SK-N-SH treated with all-trans-retinoic acid at 6 μM for 48 hours (cell line): ENCODE data around the gene MTCH1.

Source experiments
- ATAC-seq: fragments of 200-7000 bp; cut with Tn5 transposase; 3 replicates; pipeline ENCODE4 v1.9.1; 2020; ENCODE audit warnings: mild to moderate bottlenecking, moderate library complexity
- ARNTL ChIP-seq: fragments of 450-650 bp; formaldehyde crosslinking; IDR thresholded peaks from 2 replicates; pipeline ENCODE4 v1.5.0; 2020; ENCODE audit warnings: low read depth, mild to moderate bottlenecking, moderate library complexity, borderline replicate concordance
- BACH2 ChIP-seq: fragments of 250-450 bp; sonication (Bioruptor Pico); IDR thresholded peaks from 2 replicates; pipeline ENCODE4 v1.9.0; 2021; ENCODE audit warnings: mild to moderate bottlenecking, borderline replicate concordance
- CREB5 ChIP-seq: fragments of 250-450 bp; sonication (Bioruptor Pico); IDR thresholded peaks from 2 replicates; pipeline ENCODE4 v1.5.1; 2020; ENCODE audit warnings: low read depth, mild to moderate bottlenecking, moderate library complexity
- CSDC2 ChIP-seq: fragments of 250-450 bp; sonication (Bioruptor Pico); IDR thresholded peaks from 2 replicates; pipeline ENCODE4 v1.5.0; 2020; ENCODE audit warnings: mild to moderate bottlenecking, moderate library complexity
- CSRNP3 ChIP-seq: fragments of 250-450 bp; sonication (Bioruptor Pico); IDR thresholded peaks from 2 replicates; pipeline ENCODE4 v1.5.1; 2021; ENCODE audit warnings: mild to moderate bottlenecking, moderate library complexity
- ESRRG ChIP-seq: fragments of 250-450 bp; sonication (Bioruptor Pico); IDR thresholded peaks from 2 replicates; pipeline ENCODE4 v1.6.1; 2021; ENCODE audit warnings: mild to moderate bottlenecking
- ISL1 ChIP-seq: fragments of 250-450 bp; sonication (Bioruptor Pico); IDR thresholded peaks from 2 replicates; pipeline ENCODE4 v2.1.2; 2022; ENCODE audit warnings: mild to moderate bottlenecking, moderate library complexity
- PATZ1 ChIP-seq: fragments of 250-450 bp; sonication (Bioruptor Pico); IDR thresholded peaks from 2 replicates; pipeline ENCODE4 v1.8.0; 2020; ENCODE audit warnings: mild to moderate bottlenecking, moderate library complexity, borderline replicate concordance
- RARB ChIP-seq: fragments of 250-450 bp; sonication (Bioruptor Pico); IDR thresholded peaks from 2 replicates; pipeline ENCODE4 v1.8.0; 2021; ENCODE audit warnings: mild to moderate bottlenecking, moderate library complexity
- TCF4 ChIP-seq: fragments of 250-450 bp; sonication (Bioruptor Pico); IDR thresholded peaks from 2 replicates; pipeline ENCODE4 v1.8.0; 2021; ENCODE audit warnings: mild to moderate bottlenecking, moderate library complexity, borderline replicate concordance
- TOX ChIP-seq: fragments of 250-450 bp; sonication (Bioruptor Pico); IDR thresholded peaks from 2 replicates; pipeline ENCODE4 v1.8.0; 2021; ENCODE audit warnings: mild to moderate bottlenecking, moderate library complexity, borderline replicate concordance
- TSHZ2 ChIP-seq: fragments of 250-450 bp; sonication (Bioruptor Pico); IDR thresholded peaks from 2 replicates; pipeline ENCODE4 v1.5.0; 2020; ENCODE audit warnings: mild to moderate bottlenecking, moderate library complexity
- ZC3H10 ChIP-seq: fragments of 250-450 bp; sonication (Bioruptor Pico); IDR thresholded peaks from 2 replicates; pipeline ENCODE4 v1.5.1; 2021; ENCODE audit warnings: mild to moderate bottlenecking, moderate library complexity
- ZFP30 ChIP-seq: fragments of 450-650 bp; formaldehyde crosslinking; IDR thresholded peaks from 2 replicates; pipeline ENCODE4 v1.5.0; 2022; ENCODE audit warnings: mild to moderate bottlenecking, moderate library complexity
- ZNF565 ChIP-seq: fragments of 450-650 bp; formaldehyde crosslinking; conservative IDR thresholded peaks from 2 replicates; pipeline ENCODE4 v1.5.0; 2020; ENCODE audit warnings: low read depth, mild to moderate bottlenecking, moderate library complexity
- ZNF70 ChIP-seq: fragments of 450-650 bp; formaldehyde crosslinking; IDR thresholded peaks from 2 replicates; pipeline ENCODE4 v1.5.0; 2020; ENCODE audit warnings: mild to moderate bottlenecking, moderate library complexity
- ZNF8 ChIP-seq: fragments of 450-650 bp; formaldehyde crosslinking; IDR thresholded peaks from 2 replicates; pipeline ENCODE4 v1.5.0; 2020; ENCODE audit warnings: mild to moderate bottlenecking, moderate library complexity

Gene MTCH1

GRCh38 chr6:36962874-36963273 is 23.1 kb downstream of the MTCH1 start:
- TF ChIP-seq ZFP30 (CRISPR knock-in tag) (no peak), CSRNP3 (no peak), ZNF8 (no peak), ZC3H10 (CRISPR knock-in tag) (no peak), ESRRG (CRISPR knock-in tag) (no peak), ISL1 (CRISPR knock-in tag) (no peak)
- TF ChIP-seq, all 23 proteins: peak for 0
- ATAC-seq: no peak

GRCh38 chr6:36961441-36962435 is 24.3 kb downstream of the MTCH1 start:
- no peak for ATAC-seq
- TF ChIP-seq CREB5 (CRISPR knock-in tag) (no peak), PATZ1 (CRISPR knock-in tag) (no peak), TSHZ2 (no peak), ZNF70 (no peak), RARB (CRISPR knock-in tag) (no peak), CSDC2 (no peak), ZNF565 (CRISPR knock-in tag) (no peak), TOX (CRISPR knock-in tag) (no peak), BACH2 (CRISPR knock-in tag) (no peak), ESRRG (CRISPR knock-in tag) (no peak), ISL1 (CRISPR knock-in tag) (no peak)

GRCh38 chr6:36959555-36960250 is 26.3 kb downstream of the MTCH1 start:
- no peak for TF ChIP-seq ESRRG (CRISPR knock-in tag)
- no peak for ATAC-seq

GRCh38 chr6:36958775-36959554 is 27.0 kb downstream of the MTCH1 start:
- no peak for ATAC-seq
- TF ChIP-seq TCF4 (CRISPR knock-in tag) (no peak), ZNF565 (CRISPR knock-in tag) (no peak), ZC3H10 (CRISPR knock-in tag) (no peak), ARNTL (CRISPR knock-in tag) (no peak)
